HG02610 (cell line): ENCODE data around the gene MMP10.
A peak's percentile ranks its signal among the peaks of the same experiment; 100 is the strongest.
"Not testable (repeated sequence)": the region's sequence is repeated elsewhere in the genome, so short reads cannot be mapped to it uniquely, and the experiment has no call there.

Experiments used
- ATAC-seq: cut with Tn5 transposase; IDR thresholded peaks from one replicate; pipeline ENCODE4 v1.9.1; 2021; ENCODE audit warnings: mild to moderate bottlenecking, moderate library complexity; ENCODE audit not compliant: unreplicated experiment

The MMP10 gene

GRCh38 chr11:102783720-102784119 lies 3.3 kb upstream of the MMP10 start:
- ATAC-seq = no peak

GRCh38 chr11:102783016-102783415 lies 2.6 kb upstream of the MMP10 start:
- no peak for ATAC-seq

GRCh38 chr11:102781676-102782075 lies 1.2 kb upstream of the MMP10 start:
- no peak for ATAC-seq

GRCh38 chr11:102776454-102776853 lies 4.0 kb downstream of the MMP10 start:
- no peak for ATAC-seq

GRCh38 chr11:102773386-102773785 lies 7.0 kb downstream of the MMP10 start:
- no peak for ATAC-seq

DNA sequence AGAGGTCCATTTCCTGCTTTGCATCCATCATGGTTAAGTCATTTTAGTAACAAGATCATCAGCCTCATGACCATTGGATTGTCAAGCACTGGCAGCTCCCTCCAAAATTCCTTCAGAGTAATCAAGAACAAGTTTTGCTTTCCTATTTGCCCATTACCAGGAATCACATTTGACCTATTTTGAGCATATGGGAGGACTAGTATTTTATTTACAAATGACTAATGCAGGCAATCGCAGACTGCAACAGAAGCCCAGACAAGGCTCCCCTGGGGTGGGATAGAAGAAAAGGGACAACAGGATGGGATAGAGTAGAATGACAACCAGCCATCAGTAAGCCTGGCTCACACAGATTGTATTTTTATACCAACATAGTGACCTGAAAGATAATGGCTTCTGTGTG lies 9.1 kb downstream of the MMP10 start:
- no peak for ATAC-seq

DNA sequence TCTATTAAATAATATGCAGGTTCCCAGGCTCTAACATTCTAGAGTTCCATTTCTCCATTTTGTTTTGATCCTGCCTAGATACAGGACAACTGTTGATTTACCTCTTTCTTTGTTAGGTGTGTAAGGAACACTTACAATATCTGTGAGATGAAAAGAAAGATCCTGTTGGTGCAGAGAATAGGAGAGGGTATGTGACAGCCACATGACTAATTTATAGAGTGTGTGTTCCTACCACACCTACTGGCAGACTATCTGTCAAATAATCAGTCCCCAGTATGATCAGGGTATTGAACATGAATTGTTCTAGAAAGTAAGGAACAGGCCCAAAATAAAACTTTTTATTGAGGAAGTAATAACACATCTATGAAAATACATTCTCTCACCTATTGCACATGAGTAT lies 10.2 kb downstream of the MMP10 start:
- ATAC-seq = no peak

- no peak for ATAC-seq
These were observed 12.6 kb downstream of the MMP10 start for GRCh38 chr11:102767800-102768199.

DNA sequence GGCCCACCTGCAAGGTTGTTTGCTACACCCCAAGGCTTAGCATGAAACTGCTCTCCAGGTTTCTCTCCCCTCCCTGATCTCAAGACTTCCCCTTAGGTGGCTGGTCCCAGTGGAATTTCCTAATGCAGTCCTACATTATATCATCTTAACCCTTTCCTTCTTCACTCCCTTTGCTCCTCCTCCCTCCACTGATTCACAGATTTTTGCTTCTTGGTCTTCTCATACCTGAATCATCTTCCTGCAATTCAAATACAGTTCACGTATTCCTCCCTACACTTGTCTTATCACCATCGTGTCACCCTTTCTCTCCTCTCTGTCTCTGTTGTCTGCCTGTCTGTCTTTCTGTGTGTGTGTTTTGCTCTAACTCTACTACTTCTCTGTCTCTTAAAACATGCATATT lies 17.0 kb downstream of the MMP10 start:
- no peak for ATAC-seq

- no peak for ATAC-seq
These were observed 18.1 kb downstream of the MMP10 start for GRCh38 chr11:102762361-102762767.

DNA sequence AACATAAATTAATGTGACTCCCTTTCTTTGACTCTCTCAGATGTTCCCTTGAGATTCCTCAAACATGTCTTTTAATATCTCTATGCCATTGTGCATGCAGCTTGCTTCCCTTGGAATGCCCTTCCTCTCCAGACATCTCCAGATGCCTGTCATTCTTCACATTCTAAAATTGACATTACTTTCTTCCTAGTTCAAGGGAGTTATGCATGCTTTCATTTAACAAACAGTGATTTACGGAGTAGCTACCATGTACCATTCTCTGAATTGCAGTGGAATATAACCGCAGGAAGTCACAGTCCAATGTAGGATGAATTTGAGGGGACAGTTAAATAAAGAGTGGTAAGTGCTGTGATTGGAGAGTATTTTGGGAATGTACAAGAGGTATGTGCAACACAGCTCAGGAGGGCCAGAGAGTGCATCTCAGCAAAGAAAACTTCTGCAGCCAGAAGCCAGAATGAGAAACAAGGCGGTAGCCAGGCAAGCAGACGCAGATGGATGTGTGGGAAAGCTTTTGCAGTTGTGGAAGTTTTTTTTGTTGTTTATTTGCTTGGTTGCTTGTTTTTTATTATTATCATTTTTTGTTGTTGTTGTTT lies 18.7 kb downstream of the MMP10 start:
- ATAC-seq = no peak

DNA sequence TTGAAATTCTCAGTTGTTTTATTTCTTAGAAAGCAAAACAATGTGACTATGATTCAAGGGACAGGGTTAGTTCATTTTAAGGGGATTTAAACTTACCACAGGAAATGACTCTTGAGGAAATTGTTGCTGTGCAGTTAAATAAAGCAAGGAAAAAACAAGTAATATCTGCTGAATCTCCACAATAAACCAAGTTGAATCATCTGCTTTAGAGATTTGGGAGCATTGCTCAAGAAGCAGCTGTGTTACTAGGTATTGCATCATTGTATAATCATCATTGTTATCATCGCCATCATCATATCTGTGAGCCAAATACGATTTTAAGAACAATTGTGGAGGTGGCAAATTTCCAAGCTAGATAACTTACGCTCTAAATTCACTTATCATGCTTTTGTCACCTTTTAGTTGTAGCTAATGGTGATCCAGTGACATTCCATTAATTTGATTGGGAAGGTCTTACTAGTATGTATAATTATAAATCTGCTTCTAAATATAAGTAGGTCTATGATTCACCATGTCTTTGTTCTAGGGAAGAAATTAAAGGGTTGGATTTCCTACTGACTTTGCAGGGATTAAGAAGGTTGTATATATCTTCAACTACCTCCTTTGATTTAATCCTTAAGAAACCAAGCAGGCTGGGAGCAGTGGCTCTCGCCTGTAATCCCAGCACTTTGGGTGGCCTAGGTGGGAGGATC lies 19.9 kb downstream of the MMP10 start:
- no peak for ATAC-seq

GRCh38 chr11:102757823-102758549 lies 22.4 kb downstream of the MMP10 start:
- ATAC-seq = peak; percentile 53

DNA sequence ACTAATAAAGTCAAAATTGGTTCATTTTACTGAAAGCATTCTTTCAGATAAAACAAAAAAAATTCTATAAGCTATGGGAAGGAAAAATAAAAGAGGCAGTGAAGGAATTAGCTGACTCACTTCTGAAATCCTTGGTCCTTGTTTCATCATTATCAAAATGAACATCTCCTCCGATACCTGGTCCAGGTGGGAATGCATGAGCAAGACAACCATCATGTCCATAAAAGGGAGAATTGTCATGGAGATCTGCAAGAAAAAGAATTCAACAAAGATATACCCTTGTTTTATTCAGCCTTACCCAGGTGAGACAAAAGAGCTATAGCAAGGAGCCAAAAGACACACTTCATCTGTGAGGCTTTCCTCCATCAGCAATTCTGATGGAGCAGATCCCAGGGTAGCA lies 27.2 kb downstream of the MMP10 start:
- ATAC-seq = no peak

DNA sequence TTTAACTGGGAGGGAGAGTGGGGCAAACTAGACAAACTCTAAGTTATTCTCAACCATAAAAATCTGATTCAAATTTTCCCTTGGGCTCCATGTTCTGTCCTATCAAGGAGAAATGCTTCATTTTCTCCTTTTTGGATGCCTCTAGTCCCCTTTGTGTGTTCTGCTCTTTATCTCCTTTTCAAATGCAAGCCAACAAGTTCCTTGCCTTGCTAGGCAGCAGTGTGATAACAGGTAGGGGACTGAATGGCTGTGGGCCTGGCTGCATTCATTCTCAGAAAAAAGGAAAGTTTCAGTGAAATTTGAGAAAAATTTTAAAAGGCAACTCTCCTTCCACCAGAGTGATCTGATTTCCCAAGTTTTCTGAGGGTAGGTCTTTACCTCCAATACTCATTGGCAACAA lies 28.8 kb downstream of the MMP10 start:
- ATAC-seq = no peak

GRCh38 chr11:102749101-102749722 lies 31.2 kb downstream of the MMP10 start:
- no peak for ATAC-seq

- ATAC-seq = not testable (repeated sequence)
These were observed 33.5 kb downstream of the MMP10 start for GRCh38 chr11:102746746-102747578.

DNA sequence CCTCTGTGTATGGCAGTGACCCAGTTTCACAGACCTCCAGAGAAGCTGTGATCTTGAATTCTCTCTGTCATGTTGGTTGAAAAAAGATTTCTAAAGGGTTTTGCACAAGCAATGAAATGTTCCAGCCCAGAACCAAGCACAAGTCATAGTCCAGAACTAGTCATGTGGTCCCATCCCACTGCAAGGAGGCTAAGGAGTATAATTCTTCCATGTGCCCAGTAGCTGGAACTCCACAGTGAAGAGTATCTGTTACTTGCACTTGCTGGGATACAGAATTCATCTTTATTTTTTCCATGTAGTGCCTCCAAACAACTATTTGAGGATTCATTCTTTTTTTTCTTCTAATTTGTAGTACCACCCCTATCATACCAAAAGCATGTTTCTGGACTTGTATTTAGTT lies 45.8 kb downstream of the MMP10 start:
- ATAC-seq = no peak

- peak; percentile 79 for ATAC-seq
These were observed 47.1 kb downstream of the MMP10 start for GRCh38 chr11:102733232-102733875.

DNA sequence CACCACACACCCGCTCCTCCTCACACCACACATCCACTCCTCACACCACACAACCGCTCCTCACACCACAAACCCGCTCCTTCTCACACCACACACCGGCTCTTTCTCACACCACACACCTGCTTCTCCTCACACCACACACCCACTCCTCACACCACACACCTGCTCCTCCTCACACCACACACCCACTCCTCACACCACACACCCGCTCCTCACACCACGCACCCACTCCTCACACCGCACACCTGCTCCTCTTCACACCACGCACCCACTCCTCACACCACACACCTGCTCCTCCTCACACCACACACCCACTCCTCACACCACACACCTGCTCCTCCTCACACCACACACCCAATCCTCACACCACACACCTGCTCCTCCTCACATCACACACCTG lies 49.5 kb downstream of the MMP10 start:
- ATAC-seq = not testable (repeated sequence)
